Measurements from ENCODE around the gene PPP1R16B. TPM values are rescaled to one million over a fixed set of nuclear protein-coding genes. Genes with fewer than 3 reads are reported as not detected.
A peak's percentile ranks its signal among the peaks of the same experiment; 100 is the strongest.
"Not testable (repeated sequence)": the region's sequence is repeated elsewhere in the genome, so short reads cannot be mapped to it uniquely, and the experiment has no call there.

The PPP1R16B gene
- total RNA-seq, 1 donor = 72.4 TPM

GRCh38 chr20:38941726-38942389, 136.4 kb downstream of the PPP1R16B start:
- H3K27me3 ChIP-seq (ENCODE audit: insufficient read depth, low read length) = no peaks in the 10 kb centered on the region
- no peak overlapping the region for H3K4me3 ChIP-seq (ENCODE audit: low read length)
- H3K9me3 ChIP-seq (ENCODE audit: low read depth, low read length) = no peaks in the 10 kb centered on the region
- H3K4me1 ChIP-seq (ENCODE audit: insufficient read depth, low read length) = no peaks in the 10 kb centered on the region

- Histone ChIP-seq H3K27me3 (ENCODE audit: insufficient read depth, low read length) (no peaks in the 10 kb centered on the region), H3K4me3 (ENCODE audit: low read length) (no peak overlapping the region), H3K4me1 (ENCODE audit: insufficient read depth, low read length) (no peaks in the 10 kb centered on the region), H3K9me3 (ENCODE audit: low read depth, low read length) (no peaks in the 10 kb centered on the region)
Observed at GRCh38 chr20:38945012-38945411, 139.5 kb downstream of the PPP1R16B start.

- Histone ChIP-seq H3K4me3 (ENCODE audit: low read length) (no peak overlapping the region), H3K27me3 (ENCODE audit: insufficient read depth, low read length) (no peaks in the 10 kb centered on the region), H3K4me1 (ENCODE audit: insufficient read depth, low read length) (no peaks in the 10 kb centered on the region), H3K9me3 (ENCODE audit: low read depth, low read length) (no peaks in the 10 kb centered on the region)
Observed at GRCh38 chr20:38946836-38947235, 141.3 kb downstream of the PPP1R16B start.

GRCh38 chr20:38947931-38948362, 142.4 kb downstream of the PPP1R16B start:
- no peaks in the 10 kb centered on the region for H3K4me1 ChIP-seq (ENCODE audit: insufficient read depth, low read length)
- no peaks in the 10 kb centered on the region for H3K9me3 ChIP-seq (ENCODE audit: low read depth, low read length)
- no peaks in the 10 kb centered on the region for H3K27me3 ChIP-seq (ENCODE audit: insufficient read depth, low read length)
- no peak overlapping the region for H3K4me3 ChIP-seq (ENCODE audit: low read length)

GRCh38 chr20:38950254-38950653, 144.8 kb downstream of the PPP1R16B start:
- no peaks in the 10 kb centered on the region for H3K27me3 ChIP-seq (ENCODE audit: insufficient read depth, low read length)
- H3K4me3 ChIP-seq (ENCODE audit: low read length) = no peak overlapping the region
- H3K9me3 ChIP-seq (ENCODE audit: low read depth, low read length) = no peaks in the 10 kb centered on the region
- H3K4me1 ChIP-seq (ENCODE audit: insufficient read depth, low read length) = no peaks in the 10 kb centered on the region

GRCh38 chr20:38951611-38952010, 146.1 kb downstream of the PPP1R16B start:
- Histone ChIP-seq H3K4me1 (ENCODE audit: insufficient read depth, low read length) (no peaks in the 10 kb centered on the region), H3K27me3 (ENCODE audit: insufficient read depth, low read length) (no peaks in the 10 kb centered on the region), H3K9me3 (ENCODE audit: low read depth, low read length) (no peaks in the 10 kb centered on the region), H3K4me3 (ENCODE audit: low read length) (no peak overlapping the region)

DNA sequence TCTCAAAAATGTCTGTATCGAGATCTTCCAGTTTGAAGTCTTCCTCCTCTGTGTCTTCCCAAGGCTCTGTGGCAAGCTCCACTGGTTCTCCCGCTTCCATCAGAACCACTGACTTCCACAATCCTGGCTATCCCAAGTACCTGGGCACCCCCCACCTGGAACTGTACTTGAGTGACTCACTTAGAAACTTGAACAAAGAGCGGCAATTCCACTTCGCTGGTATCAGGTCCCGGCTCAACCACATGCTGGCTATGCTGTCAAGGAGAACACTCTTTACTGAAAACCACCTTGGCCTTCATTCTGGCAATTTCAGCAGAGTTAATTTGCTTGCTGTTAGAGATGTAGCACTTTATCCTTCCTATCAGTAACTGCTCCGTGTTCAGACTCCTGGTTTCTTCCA, 146.7 kb downstream of the PPP1R16B start:
- Histone ChIP-seq H3K4me3 (ENCODE audit: low read length) (no peak overlapping the region), H3K9me3 (ENCODE audit: low read depth, low read length) (no peaks in the 10 kb centered on the region), H3K4me1 (ENCODE audit: insufficient read depth, low read length) (no peaks in the 10 kb centered on the region), H3K27me3 (ENCODE audit: insufficient read depth, low read length) (no peaks in the 10 kb centered on the region)

DNA sequence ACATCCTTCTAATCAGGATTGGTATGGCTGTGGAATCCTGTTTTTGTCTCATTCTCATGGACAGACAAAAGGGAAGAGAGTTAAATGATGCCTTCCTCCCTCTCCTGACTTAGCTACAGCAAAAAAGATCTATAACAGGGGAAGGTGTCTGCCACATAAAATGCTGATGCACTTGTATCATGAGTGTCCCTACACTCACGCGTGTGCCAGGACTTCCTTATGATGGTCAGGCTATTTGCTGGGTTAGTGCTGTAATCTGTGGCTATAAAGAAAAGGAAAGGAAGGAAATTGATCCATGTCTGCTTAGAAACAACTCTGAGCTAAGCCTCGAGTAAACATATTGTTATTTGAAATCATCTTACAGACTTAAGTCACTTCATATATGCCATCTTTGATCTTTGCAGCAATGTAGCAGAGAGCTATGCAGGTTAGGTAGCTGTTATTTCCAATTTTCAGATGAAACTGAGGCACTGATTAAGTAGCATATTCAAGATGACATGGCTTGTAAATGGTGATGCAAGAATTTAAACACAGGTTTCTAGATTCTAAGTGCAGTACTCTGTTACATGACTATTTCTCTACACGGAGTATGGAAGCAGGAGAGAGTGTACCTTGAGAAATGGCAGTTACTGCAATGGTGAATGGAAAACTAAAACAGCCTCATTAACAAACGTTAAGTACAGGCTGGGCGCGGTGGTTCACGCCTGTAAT, 148.3 kb downstream of the PPP1R16B start:
- Histone ChIP-seq H3K9me3 (ENCODE audit: low read depth, low read length) (no peaks in the 10 kb centered on the region), H3K27me3 (ENCODE audit: insufficient read depth, low read length) (no peaks in the 10 kb centered on the region), H3K4me1 (ENCODE audit: insufficient read depth, low read length) (no peaks in the 10 kb centered on the region), H3K4me3 (ENCODE audit: low read length) (no peak overlapping the region)

- Histone ChIP-seq H3K4me3 (ENCODE audit: low read length) (no peak overlapping the region), H3K9me3 (ENCODE audit: low read depth, low read length) (no peaks in the 10 kb centered on the region), H3K27me3 (ENCODE audit: insufficient read depth, low read length) (no peaks in the 10 kb centered on the region), H3K4me1 (ENCODE audit: insufficient read depth, low read length) (peaks cover 6% of the 10 kb centered on the region)
Observed at GRCh38 chr20:38957235-38957876, 151.9 kb downstream of the PPP1R16B start.

DNA sequence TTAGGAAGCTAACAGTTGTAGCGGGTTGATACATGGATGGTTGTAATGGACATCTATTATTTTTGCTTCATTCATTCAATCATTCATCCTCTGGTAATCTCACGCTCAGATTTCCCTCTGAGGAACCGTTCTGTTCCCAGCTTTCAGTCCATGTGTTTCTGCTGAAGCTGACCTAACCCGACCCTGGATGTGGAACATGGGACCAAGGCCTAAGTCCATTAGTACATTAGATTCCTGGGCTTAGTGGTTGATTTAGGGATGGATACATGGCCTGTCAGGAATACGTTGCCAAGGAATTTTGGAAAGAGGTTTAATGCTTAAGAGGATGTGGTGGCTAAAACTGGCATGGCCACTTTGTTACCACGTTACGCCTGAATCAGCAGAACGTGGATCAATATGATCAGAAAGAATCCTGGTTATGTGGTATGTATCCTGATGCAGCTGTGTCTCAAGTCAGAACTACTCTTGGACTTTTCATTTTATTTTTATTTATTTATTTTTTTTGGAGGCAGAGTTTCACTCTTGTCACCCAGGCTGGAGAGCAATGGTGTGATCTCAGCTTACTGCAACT, 152.5 kb downstream of the PPP1R16B start:
- H3K4me1 ChIP-seq (ENCODE audit: insufficient read depth, low read length) = peaks cover 11% of the 10 kb centered on the region
- H3K9me3 ChIP-seq (ENCODE audit: low read depth, low read length) = no peaks in the 10 kb centered on the region
- H3K27me3 ChIP-seq (ENCODE audit: insufficient read depth, low read length) = no peaks in the 10 kb centered on the region
- no peak overlapping the region for H3K4me3 ChIP-seq (ENCODE audit: low read length)

GRCh38 chr20:38960187-38960687, 154.7 kb downstream of the PPP1R16B start:
- H3K27me3 ChIP-seq (ENCODE audit: insufficient read depth, low read length); H3K4me3 ChIP-seq (ENCODE audit: low read length): not testable (repeated sequence)

DNA sequence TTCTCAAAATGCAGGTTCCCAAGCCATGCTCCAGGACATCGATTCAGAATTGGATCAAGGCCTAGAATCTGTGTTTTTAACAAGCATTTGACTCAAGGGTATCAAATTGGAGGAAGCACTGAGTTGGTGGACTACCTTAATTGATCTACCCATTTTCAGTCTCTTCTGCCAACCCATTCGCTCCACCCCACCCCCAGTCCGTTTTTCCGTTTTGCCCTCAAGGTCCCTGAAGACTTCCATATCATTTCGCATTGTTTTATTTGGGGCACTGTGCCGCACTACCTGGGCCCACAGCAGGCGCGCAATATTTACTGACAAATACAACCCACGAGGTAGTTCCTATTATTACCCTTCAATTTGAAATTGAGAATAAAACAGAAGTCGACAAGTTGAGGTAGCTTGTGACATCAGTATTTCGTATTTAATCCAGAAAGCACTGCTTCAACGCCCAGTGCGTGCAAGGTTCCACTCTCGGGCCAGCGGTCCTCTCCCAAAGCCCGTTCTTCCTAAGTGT, 156.1 kb downstream of the PPP1R16B start:
- no peaks in the 10 kb centered on the region for H3K9me3 ChIP-seq (ENCODE audit: low read depth, low read length)
- H3K4me3 ChIP-seq (ENCODE audit: low read length) = peak overlapping the region; percentile 99
- no peaks in the 10 kb centered on the region for H3K27me3 ChIP-seq (ENCODE audit: insufficient read depth, low read length)
- H3K4me1 ChIP-seq (ENCODE audit: insufficient read depth, low read length) = peaks cover 13% of the 10 kb centered on the region

More at GRCh38 chr20:38960187-38960687, 154.7 kb downstream of the PPP1R16B start:
- H3K9me3 ChIP-seq (ENCODE audit: low read depth, low read length) = not testable (repeated sequence)
- peaks cover 13% of the 10 kb centered on the region for H3K4me1 ChIP-seq (ENCODE audit: insufficient read depth, low read length)

GRCh38 chr20:38962044-38962927, 156.8 kb downstream of the PPP1R16B start, which contains the start of gene DHX35:
DHX35 (plus strand) TSS chr20:38962344; CDS start chr20:38962368, 24 bp downstream.
- Histone ChIP-seq H3K4me3 (ENCODE audit: low read length) (peak within 1 kb of the TSS; percentile 99), H3K9me3 (ENCODE audit: low read depth, low read length) (no peaks in the 10 kb centered on the region), H3K27me3 (ENCODE audit: insufficient read depth, low read length) (no peaks in the 10 kb centered on the region), H3K4me1 (ENCODE audit: insufficient read depth, low read length) (peaks cover 13% of the 10 kb centered on the region)

DNA sequence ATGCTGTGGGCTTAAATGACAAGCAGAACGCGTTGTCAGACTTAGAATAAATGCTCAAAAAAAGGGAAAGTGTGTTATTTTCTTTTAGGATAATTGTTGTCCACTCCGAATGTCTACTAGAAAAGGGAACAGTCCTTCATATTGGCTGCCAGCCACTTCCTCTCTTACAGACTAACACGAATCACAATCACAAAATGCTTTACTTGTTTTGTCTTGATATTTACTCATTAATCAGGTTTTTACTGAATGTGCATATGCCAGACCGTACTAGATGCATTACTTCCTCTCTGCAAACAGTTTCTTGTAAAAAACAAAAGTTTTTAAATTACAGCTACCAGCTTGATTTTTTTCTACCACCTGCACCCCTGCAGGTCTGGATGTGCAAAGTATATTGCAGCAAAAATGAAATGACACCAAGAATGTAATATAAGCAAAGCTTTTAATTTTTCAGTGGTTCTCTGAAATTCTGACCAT, 157.5 kb downstream of the PPP1R16B start:
- peak overlapping the region; percentile 99 for H3K4me3 ChIP-seq (ENCODE audit: low read length)
- no peaks in the 10 kb centered on the region for H3K27me3 ChIP-seq (ENCODE audit: insufficient read depth, low read length)
- peaks cover 13% of the 10 kb centered on the region for H3K4me1 ChIP-seq (ENCODE audit: insufficient read depth, low read length)

More for the DNA sequence above, 157.5 kb downstream of the PPP1R16B start:
- no peaks in the 10 kb centered on the region for H3K9me3 ChIP-seq (ENCODE audit: low read depth, low read length)
